Smooth muscle cell (in vitro differentiated cells): ENCODE measurements around the gene PMEPA1. TPM values are rescaled to one million over a fixed set of nuclear protein-coding genes. Genes with fewer than 3 reads are reported as not detected.

Experiments
- DNase-seq: peaks from one replicate; lab custom pipeline; 2025; ENCODE audit not compliant: unreplicated experiment; lab: John Stamatoyannopoulos, UW
- H2AFZ ChIP-seq: fragments of 200-600 bp; sonication (generic); 2 replicates; pipeline ENCODE4 v1.6.0; 2016; ENCODE audit warnings: antibody characterized with exemption, low read depth, mild to moderate bottlenecking
- H3F3A ChIP-seq: fragments of 200-600 bp; sonication (generic); 2 replicates; pipeline ENCODE4 v1.6.0; 2017; ENCODE audit warnings: antibody characterized with exemption, low read depth
- H3K27ac ChIP-seq: fragments of 200-600 bp; sonication (generic); 2 replicates; pipeline ENCODE4 v1.5.1; 2016; ENCODE audit warnings: low read depth, mild to moderate bottlenecking
- H3K27me3 ChIP-seq: fragments of 200-600 bp; sonication (generic); 2 replicates; pipeline ENCODE4 v1.6.1; 2016; ENCODE audit warnings: low read depth, mild to moderate bottlenecking
- H3K36me3 ChIP-seq: fragments of 200-600 bp; sonication (generic); 2 replicates; pipeline ENCODE4 v1.5.1; 2016; ENCODE audit warnings: low read depth
- H3K4me1 ChIP-seq: fragments of 200-600 bp; sonication (generic); 2 replicates; pipeline ENCODE4 v1.5.1; 2016; ENCODE audit warnings: low read depth
- H3K4me2 ChIP-seq: fragments of 200-600 bp; sonication (generic); 2 replicates; pipeline ENCODE4 v1.6.0; 2016; ENCODE audit warnings: mild to moderate bottlenecking
- H3K4me3 ChIP-seq: fragments of 200-600 bp; sonication (generic); 2 replicates; pipeline ENCODE4 v1.5.1; 2016; ENCODE audit warnings: mild to moderate bottlenecking
- H3K79me2 ChIP-seq: fragments of 200-600 bp; sonication (generic); 2 replicates; pipeline ENCODE4 v1.6.0; 2016; ENCODE audit warnings: low read depth, mild to moderate bottlenecking
- H3K9ac ChIP-seq: fragments of 200-600 bp; sonication (generic); 2 replicates; pipeline ENCODE4 v1.6.0; 2016; ENCODE audit warnings: low read depth
- H3K9me3 ChIP-seq: fragments of 200-600 bp; sonication (generic); replicated peaks from 2 replicates; pipeline ENCODE4 v1.5.1; 2016; ENCODE audit warnings: low read depth
- H4K20me1 ChIP-seq: fragments of 200-600 bp; sonication (generic); 2 replicates; pipeline ENCODE4 v1.6.0; 2016; ENCODE audit warnings: low read depth
- CTCF ChIP-seq: fragments of 200-600 bp; sonication (generic); IDR thresholded peaks from 2 replicates; pipeline ENCODE4 v1.5.1; 2017; ENCODE audit warnings: borderline replicate concordance, mild to moderate bottlenecking, antibody characterized with exemption; ENCODE audit not compliant: insufficient read depth, poor library complexity, severe bottlenecking
- WGBS: methylation state at CpG from one replicate; pipeline ENCODE4 v1.1.7; 2016; ENCODE audit warnings: low lambda C conversion rate; 5-methylcytosine and 5-hydroxymethylcytosine counted together
- polyA plus RNA-seq: library from polyadenylated mRNA; unstranded; fragments of >200 nt; fragmentation: Nextera tagmentation; extraction: Ambion mirVana; gene quantifications from 2 replicates; pipeline ENCODE4 v1.2.1, GENCODE V29; 2016
- total RNA-seq: library from RNA; depleted of rRNA; stranded (reverse); fragments of >200 nt; gene quantifications from 2 replicates; pipeline ENCODE4 v1.2.3, GENCODE V29; 2014

PMEPA1 gene
- total and polyA plus RNA-seq, 2 experiments from 2014 or later: 37.2 to 81.9 TPM

GRCh38 chr20:57603120-57603519 lies 106.7 kb downstream of the PMEPA1 start:
- no peak for DNase-seq
- H2AFZ ChIP-seq: no peak overlapping the region
- TF ChIP-seq CTCF: no peak
- H3K36me3 ChIP-seq: no peaks in the 10 kb centered on the region
- H4K20me1 ChIP-seq: no peaks in the 10 kb centered on the region
- H3F3A ChIP-seq: no peaks in the 10 kb centered on the region
- 89% methylated on average over 10 of the region's 10 CpGs for WGBS
- H3K4me1 ChIP-seq: no peaks in the 10 kb centered on the region
- no peaks in the 10 kb centered on the region for H3K79me2 ChIP-seq
- no peaks in the 10 kb centered on the region for H3K9me3 ChIP-seq
- no peak overlapping the region for H3K27ac ChIP-seq
- H3K9ac ChIP-seq: no peak overlapping the region
- peaks cover 23% of the 10 kb centered on the region for H3K27me3 ChIP-seq
- no peak overlapping the region for H3K4me3 ChIP-seq
- H3K4me2 ChIP-seq: no peak overlapping the region

GRCh38 chr20:57601737-57602136 lies 108.1 kb downstream of the PMEPA1 start:
- no peak for TF ChIP-seq CTCF
- H3K27me3 ChIP-seq: peaks cover 11% of the 10 kb centered on the region
- no peaks in the 10 kb centered on the region for H3K36me3 ChIP-seq
- H3K4me3 ChIP-seq: no peak overlapping the region
- H4K20me1 ChIP-seq: no peaks in the 10 kb centered on the region
- no peak for DNase-seq
- no peaks in the 10 kb centered on the region for H3K79me2 ChIP-seq
- no peak overlapping the region for H2AFZ ChIP-seq
- H3K9ac ChIP-seq: no peak overlapping the region
- H3K9me3 ChIP-seq: no peaks in the 10 kb centered on the region
- no peak overlapping the region for H3K4me2 ChIP-seq
- no peaks in the 10 kb centered on the region for H3F3A ChIP-seq
- WGBS: 72% methylated on average over 5 of the region's 5 CpGs
- no peaks in the 10 kb centered on the region for H3K4me1 ChIP-seq
- H3K27ac ChIP-seq: no peak overlapping the region

GRCh38 chr20:57601211-57601570 lies 108.6 kb downstream of the PMEPA1 start:
- Histone ChIP-seq H2AFZ (no peak overlapping the region), H3F3A (no peaks in the 10 kb centered on the region), H3K4me3 (no peak overlapping the region), H3K36me3 (no peaks in the 10 kb centered on the region), H3K27ac (no peak overlapping the region), H4K20me1 (no peaks in the 10 kb centered on the region), H3K4me1 (no peaks in the 10 kb centered on the region), H3K79me2 (no peaks in the 10 kb centered on the region), H3K9ac (no peak overlapping the region), H3K27me3 (peaks cover 5% of the 10 kb centered on the region), H3K4me2 (no peak overlapping the region), H3K9me3 (no peaks in the 10 kb centered on the region)
- no peak for TF ChIP-seq CTCF
- 87% methylated on average over 2 of the region's 2 CpGs for WGBS
- no peak for DNase-seq

GRCh38 chr20:57600320-57601210 lies 109.2 kb downstream of the PMEPA1 start:
- H3K79me2 ChIP-seq: no peaks in the 10 kb centered on the region
- no peak for TF ChIP-seq CTCF
- no peak overlapping the region for H2AFZ ChIP-seq
- no peak overlapping the region for H3K9ac ChIP-seq
- DNase-seq: no peak
- no peak overlapping the region for H3K4me2 ChIP-seq
- no peaks in the 10 kb centered on the region for H3K27me3 ChIP-seq
- H3K4me1 ChIP-seq: no peaks in the 10 kb centered on the region
- no peak overlapping the region for H3K4me3 ChIP-seq
- no peak overlapping the region for H3K27ac ChIP-seq
- WGBS: 90% methylated on average over 13 of the region's 13 CpGs
- no peaks in the 10 kb centered on the region for H3K9me3 ChIP-seq
- H3K36me3 ChIP-seq: no peaks in the 10 kb centered on the region
- no peaks in the 10 kb centered on the region for H3F3A ChIP-seq
- no peaks in the 10 kb centered on the region for H4K20me1 ChIP-seq
